ENCODE measurements around the gene OSTF1. TPM values are rescaled to one million over a fixed set of nuclear protein-coding genes. Genes with fewer than 3 reads are reported as not detected.

OSTF1 gene, protein sequence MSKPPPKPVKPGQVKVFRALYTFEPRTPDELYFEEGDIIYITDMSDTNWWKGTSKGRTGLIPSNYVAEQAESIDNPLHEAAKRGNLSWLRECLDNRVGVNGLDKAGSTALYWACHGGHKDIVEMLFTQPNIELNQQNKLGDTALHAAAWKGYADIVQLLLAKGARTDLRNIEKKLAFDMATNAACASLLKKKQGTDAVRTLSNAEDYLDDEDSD
- 15.0 to 17.8 TPM (median 16.1 TPM) in 3 replicates for total RNA-seq (2021)
- Bru-seq, nascent RNA, result percentile 57 among the genes with signal in this experiment
- long read RNA-seq, experiment 1, transcript OSTF1-201 (10 exons, 1,319 nt), result major isoform, 52 of 62 reads
- long read RNA-seq, experiment 1, partial matches to known transcripts, result 1 of 62 reads
- long read RNA-seq, experiment 1, other reads (novel, unspliced or antisense), result 9 of 62 reads
- long read RNA-seq, experiment 2, transcript OSTF1-201 (10 exons, 1,319 nt), result major isoform, 18 of 22 reads
- long read RNA-seq, experiment 2, partial matches to known transcripts, result 0 of 22 reads
- long read RNA-seq, experiment 2, other reads (novel, unspliced or antisense), result 4 of 22 reads
- long read RNA-seq, experiment 3, transcript OSTF1-201 (10 exons, 1,319 nt), result major isoform, 27 of 30 reads
- long read RNA-seq, experiment 3, partial matches to known transcripts, result 0 of 30 reads
- long read RNA-seq, experiment 3, other reads (novel, unspliced or antisense), result 3 of 30 reads

DNA sequence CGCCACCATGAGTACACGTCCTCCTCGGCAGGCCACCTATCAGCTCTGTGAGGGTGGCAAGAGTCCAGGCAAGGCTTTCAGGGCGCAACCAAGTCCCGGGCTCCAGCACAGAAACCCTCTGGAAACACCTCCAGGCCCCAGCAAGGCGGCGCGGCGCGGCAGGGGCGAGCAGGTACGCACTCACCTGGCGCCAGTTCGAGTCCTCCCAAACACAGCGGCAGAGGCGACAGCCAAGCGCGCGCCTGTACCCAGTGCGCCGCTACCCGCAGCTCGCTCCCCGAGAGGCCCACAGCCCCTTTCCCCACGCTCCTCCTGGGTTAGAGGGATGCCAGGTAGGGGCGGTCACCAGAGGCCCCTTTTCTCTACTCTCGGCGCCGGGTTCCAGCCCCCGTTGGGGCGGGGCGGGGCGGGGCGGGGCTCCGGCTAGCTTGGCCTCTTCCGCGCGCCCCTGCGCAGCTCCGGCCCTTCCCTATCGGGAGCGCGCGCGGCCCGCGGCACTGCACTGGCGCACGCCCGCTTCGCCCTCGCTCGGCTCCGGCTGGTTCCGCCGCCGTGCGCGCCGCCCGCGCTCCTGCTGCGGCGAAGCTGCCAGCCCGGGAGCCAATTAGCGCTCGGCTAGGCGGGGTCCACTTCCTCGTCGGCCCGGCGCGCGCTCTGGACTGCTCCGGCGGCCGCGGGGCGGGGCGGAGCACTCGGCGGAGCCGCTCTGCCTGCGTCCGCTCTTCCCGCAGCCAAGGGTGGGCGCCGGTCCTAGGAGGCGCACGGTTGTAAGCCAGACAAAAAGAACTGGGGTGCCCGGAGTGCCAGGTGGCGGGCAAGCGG, at the start of gene OSTF1, which contains the start of gene NMRK1:
TSS of gene OSTF1 (plus strand) at position 691 of the 822 bp plus-strand sequence. CDS start 179 bp downstream, outside the sequence.
TSS of gene NMRK1 (minus strand) at position 332 of the 822 bp plus-strand sequence. CDS start 5,040 bp downstream, outside the sequence.
- no peaks in the 10 kb centered on the region for H3K36me3 Mint-ChIP-seq
- H3K4me3 Mint-ChIP-seq, result peak within 1 kb of the TSS; percentile 100
- DNase-seq (ENCODE audit: low spot score) (peak; percentile 94), ATAC-seq (peak; percentile 86)
- H3K9me3 Mint-ChIP-seq, result no peaks in the 10 kb centered on the region
- ChIA-PET POLR2A (interaction anchor here (0.8 to 2.3 kb wide), 4 partner anchors 16 to 201 kb away, joined by 4 to 8 read pairs (median 6); partner anchors contain the start of genes CARNMT1 and TRPM6), CTCF (interaction anchor here (0.9 to 4.1 kb wide), 7 partner anchors 27 to 314 kb away, joined by 3 to 26 read pairs (median 5); partner anchors contain the start of genes C9orf40 and CARNMT1)
- H3K4me1 Mint-ChIP-seq, result peaks cover 68% of the 10 kb centered on the region
- no peaks in the 10 kb centered on the region; the same call in 1 of the 2 replicates for H3K27me3 Mint-ChIP-seq (ENCODE audit: low read depth)
- H3K27ac Mint-ChIP-seq, result peak within 1 kb of the TSS; percentile 98
- TF ChIP-seq, protein P1, sequence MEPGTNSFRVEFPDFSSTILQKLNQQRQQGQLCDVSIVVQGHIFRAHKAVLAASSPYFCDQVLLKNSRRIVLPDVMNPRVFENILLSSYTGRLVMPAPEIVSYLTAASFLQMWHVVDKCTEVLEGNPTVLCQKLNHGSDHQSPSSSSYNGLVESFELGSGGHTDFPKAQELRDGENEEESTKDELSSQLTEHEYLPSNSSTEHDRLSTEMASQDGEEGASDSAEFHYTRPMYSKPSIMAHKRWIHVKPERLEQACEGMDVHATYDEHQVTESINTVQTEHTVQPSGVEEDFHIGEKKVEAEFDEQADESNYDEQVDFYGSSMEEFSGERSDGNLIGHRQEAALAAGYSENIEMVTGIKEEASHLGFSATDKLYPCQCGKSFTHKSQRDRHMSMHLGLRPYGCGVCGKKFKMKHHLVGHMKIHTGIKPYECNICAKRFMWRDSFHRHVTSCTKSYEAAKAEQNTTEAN (CRISPR knock-in tag; IDR thresholded peaks at IDR 0.05), result 0 out of 2 replicates have a peak, but pooled peaks have one; percentile 67
- TF ChIP-seq, protein P2, sequence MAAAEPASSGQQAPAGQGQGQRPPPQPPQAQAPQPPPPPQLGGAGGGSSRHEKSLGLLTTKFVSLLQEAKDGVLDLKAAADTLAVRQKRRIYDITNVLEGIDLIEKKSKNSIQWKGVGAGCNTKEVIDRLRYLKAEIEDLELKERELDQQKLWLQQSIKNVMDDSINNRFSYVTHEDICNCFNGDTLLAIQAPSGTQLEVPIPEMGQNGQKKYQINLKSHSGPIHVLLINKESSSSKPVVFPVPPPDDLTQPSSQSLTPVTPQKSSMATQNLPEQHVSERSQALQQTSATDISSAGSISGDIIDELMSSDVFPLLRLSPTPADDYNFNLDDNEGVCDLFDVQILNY (CRISPR knock-in tag; IDR thresholded peaks at IDR 0.05), result peak; percentile 63; the same call in 1 of the 2 replicates
- TF ChIP-seq, protein P3, sequence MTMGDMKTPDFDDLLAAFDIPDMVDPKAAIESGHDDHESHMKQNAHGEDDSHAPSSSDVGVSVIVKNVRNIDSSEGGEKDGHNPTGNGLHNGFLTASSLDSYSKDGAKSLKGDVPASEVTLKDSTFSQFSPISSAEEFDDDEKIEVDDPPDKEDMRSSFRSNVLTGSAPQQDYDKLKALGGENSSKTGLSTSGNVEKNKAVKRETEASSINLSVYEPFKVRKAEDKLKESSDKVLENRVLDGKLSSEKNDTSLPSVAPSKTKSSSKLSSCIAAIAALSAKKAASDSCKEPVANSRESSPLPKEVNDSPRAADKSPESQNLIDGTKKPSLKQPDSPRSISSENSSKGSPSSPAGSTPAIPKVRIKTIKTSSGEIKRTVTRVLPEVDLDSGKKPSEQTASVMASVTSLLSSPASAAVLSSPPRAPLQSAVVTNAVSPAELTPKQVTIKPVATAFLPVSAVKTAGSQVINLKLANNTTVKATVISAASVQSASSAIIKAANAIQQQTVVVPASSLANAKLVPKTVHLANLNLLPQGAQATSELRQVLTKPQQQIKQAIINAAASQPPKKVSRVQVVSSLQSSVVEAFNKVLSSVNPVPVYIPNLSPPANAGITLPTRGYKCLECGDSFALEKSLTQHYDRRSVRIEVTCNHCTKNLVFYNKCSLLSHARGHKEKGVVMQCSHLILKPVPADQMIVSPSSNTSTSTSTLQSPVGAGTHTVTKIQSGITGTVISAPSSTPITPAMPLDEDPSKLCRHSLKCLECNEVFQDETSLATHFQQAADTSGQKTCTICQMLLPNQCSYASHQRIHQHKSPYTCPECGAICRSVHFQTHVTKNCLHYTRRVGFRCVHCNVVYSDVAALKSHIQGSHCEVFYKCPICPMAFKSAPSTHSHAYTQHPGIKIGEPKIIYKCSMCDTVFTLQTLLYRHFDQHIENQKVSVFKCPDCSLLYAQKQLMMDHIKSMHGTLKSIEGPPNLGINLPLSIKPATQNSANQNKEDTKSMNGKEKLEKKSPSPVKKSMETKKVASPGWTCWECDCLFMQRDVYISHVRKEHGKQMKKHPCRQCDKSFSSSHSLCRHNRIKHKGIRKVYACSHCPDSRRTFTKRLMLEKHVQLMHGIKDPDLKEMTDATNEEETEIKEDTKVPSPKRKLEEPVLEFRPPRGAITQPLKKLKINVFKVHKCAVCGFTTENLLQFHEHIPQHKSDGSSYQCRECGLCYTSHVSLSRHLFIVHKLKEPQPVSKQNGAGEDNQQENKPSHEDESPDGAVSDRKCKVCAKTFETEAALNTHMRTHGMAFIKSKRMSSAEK (CRISPR knock-in tag; IDR thresholded peaks at IDR 0.05; ENCODE audit: borderline replicate concordance), result no peak
- TF ChIP-seq, protein P4, sequence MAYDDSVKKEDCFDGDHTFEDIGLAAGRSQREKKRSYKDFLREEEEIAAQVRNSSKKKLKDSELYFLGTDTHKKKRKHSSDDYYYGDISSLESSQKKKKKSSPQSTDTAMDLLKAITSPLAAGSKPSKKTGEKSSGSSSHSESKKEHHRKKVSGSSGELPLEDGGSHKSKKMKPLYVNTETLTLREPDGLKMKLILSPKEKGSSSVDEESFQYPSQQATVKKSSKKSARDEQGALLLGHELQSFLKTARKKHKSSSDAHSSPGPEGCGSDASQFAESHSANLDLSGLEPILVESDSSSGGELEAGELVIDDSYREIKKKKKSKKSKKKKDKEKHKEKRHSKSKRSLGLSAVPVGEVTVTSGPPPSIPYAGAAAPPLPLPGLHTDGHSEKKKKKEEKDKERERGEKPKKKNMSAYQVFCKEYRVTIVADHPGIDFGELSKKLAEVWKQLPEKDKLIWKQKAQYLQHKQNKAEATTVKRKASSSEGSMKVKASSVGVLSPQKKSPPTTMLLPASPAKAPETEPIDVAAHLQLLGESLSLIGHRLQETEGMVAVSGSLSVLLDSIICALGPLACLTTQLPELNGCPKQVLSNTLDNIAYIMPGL (CRISPR knock-in tag; IDR thresholded peaks at IDR 0.05), result peak; percentile 32; the same call in 1 of the 2 replicates
- TF ChIP-seq, protein P5, sequence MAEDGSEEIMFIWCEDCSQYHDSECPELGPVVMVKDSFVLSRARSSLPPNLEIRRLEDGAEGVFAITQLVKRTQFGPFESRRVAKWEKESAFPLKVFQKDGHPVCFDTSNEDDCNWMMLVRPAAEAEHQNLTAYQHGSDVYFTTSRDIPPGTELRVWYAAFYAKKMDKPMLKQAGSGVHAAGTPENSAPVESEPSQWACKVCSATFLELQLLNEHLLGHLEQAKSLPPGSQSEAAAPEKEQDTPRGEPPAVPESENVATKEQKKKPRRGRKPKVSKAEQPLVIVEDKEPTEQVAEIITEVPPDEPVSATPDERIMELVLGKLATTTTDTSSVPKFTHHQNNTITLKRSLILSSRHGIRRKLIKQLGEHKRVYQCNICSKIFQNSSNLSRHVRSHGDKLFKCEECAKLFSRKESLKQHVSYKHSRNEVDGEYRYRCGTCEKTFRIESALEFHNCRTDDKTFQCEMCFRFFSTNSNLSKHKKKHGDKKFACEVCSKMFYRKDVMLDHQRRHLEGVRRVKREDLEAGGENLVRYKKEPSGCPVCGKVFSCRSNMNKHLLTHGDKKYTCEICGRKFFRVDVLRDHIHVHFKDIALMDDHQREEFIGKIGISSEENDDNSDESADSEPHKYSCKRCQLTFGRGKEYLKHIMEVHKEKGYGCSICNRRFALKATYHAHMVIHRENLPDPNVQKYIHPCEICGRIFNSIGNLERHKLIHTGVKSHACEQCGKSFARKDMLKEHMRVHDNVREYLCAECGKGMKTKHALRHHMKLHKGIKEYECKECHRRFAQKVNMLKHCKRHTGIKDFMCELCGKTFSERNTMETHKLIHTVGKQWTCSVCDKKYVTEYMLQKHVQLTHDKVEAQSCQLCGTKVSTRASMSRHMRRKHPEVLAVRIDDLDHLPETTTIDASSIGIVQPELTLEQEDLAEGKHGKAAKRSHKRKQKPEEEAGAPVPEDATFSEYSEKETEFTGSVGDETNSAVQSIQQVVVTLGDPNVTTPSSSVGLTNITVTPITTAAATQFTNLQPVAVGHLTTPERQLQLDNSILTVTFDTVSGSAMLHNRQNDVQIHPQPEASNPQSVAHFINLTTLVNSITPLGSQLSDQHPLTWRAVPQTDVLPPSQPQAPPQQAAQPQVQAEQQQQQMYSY (CRISPR knock-in tag; IDR thresholded peaks at IDR 0.05), result 0 out of 2 replicates have a peak, but pooled peaks have one; percentile 7
- peak; percentile 48; the same call in 1 of the 2 replicates for TF ChIP-seq PRRX2 (CRISPR knock-in tag; IDR thresholded peaks at IDR 0.05)
- 0 out of 2 replicates have a peak, but pooled peaks have one; percentile 40 for TF ChIP-seq MYBL2 (CRISPR knock-in tag; IDR thresholded peaks at IDR 0.05)
- TF ChIP-seq ZNF263 (CRISPR knock-in tag; IDR thresholded peaks at IDR 0.05; ENCODE audit: low read depth), result 0 out of 2 replicates have a peak, but pooled peaks have one; percentile 28
- no peak; the same call in 1 of the 2 replicates for TF ChIP-seq GTF2I (CRISPR knock-in tag; conservative IDR thresholded peaks at IDR 0.05)
- peak; percentile 65 for TF ChIP-seq SP1 (CRISPR knock-in tag; conservative IDR thresholded peaks at IDR 0.05)
- TF ChIP-seq, protein P6, sequence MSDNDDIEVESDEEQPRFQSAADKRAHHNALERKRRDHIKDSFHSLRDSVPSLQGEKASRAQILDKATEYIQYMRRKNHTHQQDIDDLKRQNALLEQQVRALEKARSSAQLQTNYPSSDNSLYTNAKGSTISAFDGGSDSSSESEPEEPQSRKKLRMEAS (CRISPR knock-in tag; IDR thresholded peaks at IDR 0.05), result peak; percentile 55; the same call in 1 of the 2 replicates
- TF ChIP-seq ETV6 (CRISPR knock-in tag; IDR thresholded peaks at IDR 0.05), result peak; percentile 44; the same call in 1 of the 2 replicates
- TF ChIP-seq, protein P7, sequence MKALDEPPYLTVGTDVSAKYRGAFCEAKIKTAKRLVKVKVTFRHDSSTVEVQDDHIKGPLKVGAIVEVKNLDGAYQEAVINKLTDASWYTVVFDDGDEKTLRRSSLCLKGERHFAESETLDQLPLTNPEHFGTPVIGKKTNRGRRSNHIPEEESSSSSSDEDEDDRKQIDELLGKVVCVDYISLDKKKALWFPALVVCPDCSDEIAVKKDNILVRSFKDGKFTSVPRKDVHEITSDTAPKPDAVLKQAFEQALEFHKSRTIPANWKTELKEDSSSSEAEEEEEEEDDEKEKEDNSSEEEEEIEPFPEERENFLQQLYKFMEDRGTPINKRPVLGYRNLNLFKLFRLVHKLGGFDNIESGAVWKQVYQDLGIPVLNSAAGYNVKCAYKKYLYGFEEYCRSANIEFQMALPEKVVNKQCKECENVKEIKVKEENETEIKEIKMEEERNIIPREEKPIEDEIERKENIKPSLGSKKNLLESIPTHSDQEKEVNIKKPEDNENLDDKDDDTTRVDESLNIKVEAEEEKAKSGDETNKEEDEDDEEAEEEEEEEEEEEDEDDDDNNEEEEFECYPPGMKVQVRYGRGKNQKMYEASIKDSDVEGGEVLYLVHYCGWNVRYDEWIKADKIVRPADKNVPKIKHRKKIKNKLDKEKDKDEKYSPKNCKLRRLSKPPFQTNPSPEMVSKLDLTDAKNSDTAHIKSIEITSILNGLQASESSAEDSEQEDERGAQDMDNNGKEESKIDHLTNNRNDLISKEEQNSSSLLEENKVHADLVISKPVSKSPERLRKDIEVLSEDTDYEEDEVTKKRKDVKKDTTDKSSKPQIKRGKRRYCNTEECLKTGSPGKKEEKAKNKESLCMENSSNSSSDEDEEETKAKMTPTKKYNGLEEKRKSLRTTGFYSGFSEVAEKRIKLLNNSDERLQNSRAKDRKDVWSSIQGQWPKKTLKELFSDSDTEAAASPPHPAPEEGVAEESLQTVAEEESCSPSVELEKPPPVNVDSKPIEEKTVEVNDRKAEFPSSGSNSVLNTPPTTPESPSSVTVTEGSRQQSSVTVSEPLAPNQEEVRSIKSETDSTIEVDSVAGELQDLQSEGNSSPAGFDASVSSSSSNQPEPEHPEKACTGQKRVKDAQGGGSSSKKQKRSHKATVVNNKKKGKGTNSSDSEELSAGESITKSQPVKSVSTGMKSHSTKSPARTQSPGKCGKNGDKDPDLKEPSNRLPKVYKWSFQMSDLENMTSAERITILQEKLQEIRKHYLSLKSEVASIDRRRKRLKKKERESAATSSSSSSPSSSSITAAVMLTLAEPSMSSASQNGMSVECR (CRISPR knock-in tag; IDR thresholded peaks at IDR 0.05; ENCODE audit: borderline replicate concordance), result 0 out of 2 replicates have a peak, but pooled peaks have one; percentile 74
- TF ChIP-seq CREM (CRISPR knock-in tag; IDR thresholded peaks at IDR 0.05), result peak; percentile 64; the same call in 1 of the 2 replicates
- no peak for TF ChIP-seq FOXK1 (CRISPR knock-in tag; IDR thresholded peaks at IDR 0.05)

Measured in WTC11 (cell line).